Retina (tissue), 1 donor: ENCODE data around the gene ADO.
"Not testable (repeated sequence)": the region's sequence is repeated elsewhere in the genome, so short reads cannot be mapped to it uniquely, and the experiment has no call there.

Experiments
- DNase-seq: peaks from one replicate; pipeline ENCODE4 v3.0.0-alpha.2; 2016

Gene ADO

DNA sequence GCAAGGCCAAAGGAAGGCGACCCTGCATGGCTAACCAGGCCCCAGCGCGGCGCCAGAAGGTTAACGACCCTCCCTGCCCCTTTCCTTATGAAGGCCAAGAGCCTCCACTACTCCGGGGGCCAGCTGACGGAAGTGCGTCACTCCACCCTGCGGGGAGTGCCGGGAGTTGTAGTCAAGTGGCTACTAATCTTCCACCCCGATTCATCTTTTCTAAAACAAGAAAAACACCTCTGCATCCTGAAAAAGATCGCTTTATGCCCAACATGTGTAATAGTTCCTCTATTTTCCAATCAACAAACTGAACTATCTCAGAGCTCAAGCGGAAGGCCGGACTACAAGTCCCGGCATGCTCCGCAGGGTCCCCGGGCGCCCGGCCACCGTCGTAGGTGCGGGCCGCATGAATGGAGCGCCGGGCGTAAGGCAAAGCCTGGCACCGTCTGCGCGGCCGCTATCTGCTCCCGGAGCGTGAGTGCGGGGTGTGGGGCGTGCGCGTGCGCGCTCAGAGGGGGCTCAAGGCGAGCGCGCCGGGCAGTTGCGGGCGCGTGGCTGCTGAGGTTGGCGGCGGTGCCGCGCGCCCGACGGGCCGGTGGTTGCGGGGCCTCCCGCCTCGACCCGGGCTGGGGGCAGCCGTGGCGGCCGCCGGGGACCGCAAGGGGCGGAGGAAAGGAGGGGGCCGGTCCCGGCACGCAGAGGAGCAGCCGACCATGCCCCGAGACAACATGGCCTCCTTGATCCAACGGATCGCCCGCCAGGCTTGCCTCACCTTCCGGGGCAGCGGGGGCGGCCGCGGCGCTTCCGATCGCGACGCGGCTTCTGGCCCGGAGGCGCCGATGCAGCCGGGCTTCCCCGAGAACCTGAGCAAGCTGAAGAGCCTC is at the start of gene ADO:
TSS of gene ADO (plus strand) at position 365 of the 875 bp plus-strand sequence. CDS start at position 705, 340 bp downstream.
- peak; percentile 99 for DNase-seq

DNA sequence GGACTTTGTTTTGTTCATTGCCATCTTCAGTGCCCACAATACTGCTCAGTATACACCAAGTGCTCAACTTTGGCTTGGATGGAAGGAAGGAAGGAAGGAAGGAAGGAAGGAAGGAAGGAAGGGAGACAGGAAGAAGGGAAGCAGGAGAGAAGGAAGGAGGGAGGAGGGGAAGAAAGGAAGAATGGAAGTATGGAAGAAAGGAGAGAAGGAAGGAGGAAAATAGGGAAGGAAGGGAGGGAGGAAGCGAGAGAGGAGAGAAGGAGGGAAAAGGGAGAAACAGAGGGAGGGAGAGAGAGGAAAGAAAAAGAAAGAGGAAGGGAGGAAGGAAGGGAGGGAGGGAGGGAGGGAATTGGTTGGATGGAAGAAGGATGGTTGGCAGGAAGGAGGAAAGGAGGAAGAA is 49.6 kb upstream of the ADO start:
- DNase-seq = no peak

DNA sequence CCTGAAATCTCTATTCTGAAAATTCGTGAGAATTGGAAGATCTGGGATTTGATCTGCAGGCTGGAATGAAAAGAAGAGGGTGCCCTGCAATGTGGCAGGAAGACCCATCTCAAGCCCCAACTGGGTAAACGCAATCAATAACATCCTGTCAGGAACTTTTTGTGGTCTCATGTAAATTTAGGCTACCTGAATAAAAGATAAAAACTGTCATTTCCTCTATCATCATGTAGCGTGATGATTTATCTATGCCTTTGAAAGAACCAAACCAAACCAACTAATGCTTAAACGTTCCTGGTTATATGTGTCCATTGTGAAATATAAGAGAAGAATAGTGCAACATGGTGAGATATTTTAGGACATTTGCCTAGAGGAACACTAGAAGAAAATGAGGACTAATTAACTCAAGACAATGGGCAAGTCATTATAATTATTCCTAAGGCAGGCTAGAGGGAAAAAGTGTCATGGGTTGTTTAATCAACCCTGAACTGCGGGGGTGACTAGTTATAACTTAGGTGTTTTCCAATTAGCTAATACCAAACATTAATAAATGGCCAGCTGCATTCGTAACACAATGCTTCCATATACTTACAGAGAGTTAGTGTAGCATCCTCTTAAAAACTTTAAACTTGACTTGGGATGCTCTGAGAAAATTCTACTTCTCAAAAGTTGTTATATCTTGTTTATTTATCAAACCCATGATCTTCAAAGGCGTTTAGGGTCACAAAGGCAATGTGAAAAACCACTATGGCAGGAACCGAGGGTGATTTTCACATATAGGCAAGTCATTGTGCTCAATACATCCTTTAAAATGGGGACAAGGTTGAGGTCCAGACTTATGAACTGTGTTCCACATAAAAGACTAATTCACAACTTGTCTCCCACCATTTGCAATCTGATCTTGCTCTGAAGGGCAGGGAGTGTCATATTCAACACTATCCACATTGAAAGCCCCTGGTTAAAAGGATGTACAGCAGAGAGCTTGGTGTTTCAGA is 48.6 kb upstream of the ADO start:
- DNase-seq = no peak

DNA sequence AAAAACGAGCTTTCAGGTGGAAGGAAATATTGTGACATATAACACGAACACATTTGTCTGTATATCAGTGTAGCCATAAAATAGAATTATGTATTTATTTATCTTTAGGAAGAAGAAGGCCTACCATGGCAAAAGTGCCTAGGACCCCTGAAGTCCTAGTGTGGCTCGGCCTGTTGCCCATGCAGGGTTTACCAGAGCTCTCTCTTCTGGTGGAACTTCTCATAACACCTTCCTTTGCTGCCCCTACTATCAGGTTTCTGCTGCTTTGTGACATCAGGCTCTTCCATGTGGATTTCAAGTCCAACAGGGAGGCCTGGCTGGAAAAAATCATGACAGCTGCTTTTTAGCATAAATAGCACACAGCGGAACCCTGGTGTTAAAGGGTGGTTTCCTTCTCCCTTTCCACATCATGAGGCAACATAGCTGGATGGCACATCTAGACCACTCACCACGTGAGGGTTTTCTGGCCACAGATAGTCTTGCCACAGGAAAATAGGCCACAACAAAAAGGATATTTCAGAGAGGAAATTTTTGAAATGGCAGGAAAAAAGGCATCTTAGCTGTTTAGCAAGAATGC is 44.8 kb upstream of the ADO start:
- DNase-seq = no peak

DNA sequence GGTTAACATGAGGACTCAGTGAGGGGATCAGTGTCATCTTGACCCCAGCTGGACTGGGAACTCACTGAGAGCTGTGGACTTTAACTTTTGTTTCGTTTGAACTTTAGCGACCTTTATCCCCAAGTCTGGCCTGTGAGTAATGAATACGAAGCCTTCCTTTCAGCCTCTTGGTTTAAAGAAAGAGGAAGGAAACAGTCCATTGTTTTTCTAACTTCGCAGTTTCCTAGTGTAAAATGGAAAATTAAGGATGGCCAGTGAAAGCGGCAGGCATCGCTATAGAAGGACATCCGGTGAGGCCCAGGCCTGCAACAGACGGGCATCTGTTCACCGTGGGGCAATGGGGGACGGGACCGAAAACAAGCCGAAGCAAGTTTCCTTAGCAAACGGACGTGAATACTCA is 44.1 kb upstream of the ADO start:
- DNase-seq = no peak

DNA sequence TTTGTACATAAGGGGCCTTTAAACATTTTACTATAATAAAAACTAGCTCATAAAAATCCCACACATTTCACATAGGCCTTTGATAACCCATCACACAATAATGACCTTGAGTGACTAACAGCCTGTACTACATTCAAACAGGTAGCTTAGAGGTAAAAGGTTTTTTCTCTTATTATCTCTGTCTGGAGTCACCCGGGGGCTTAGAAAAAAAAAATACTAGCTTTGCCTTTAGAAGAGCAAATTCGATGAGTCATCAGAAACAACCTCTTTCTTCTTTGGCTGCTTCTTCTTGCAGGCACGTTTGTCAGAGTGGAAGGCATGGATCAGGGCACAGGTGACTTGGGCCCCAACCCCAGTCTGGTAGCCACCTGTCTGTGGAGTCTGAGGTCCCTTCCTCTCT is 43.4 kb upstream of the ADO start:
- no peak for DNase-seq

DNA sequence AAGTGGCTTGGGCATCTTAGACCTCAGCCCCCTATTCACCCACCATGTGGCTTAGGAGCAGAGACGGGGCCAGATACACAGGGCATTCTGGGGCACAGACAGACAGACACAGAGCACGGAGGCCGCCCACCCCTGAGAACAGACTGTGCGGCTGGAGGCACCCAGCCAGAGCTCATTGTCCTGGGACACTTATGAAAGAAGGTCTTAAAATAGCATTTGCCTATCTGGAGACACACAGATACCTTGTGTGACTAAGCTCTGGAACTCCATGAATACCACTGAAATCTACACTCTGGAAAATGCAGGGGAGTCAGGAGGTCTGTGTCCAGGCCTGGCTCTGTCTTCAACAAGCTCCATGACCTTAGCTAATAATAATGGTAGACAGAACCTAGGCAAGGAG is 41.4 kb upstream of the ADO start:
- DNase-seq = no peak

DNA sequence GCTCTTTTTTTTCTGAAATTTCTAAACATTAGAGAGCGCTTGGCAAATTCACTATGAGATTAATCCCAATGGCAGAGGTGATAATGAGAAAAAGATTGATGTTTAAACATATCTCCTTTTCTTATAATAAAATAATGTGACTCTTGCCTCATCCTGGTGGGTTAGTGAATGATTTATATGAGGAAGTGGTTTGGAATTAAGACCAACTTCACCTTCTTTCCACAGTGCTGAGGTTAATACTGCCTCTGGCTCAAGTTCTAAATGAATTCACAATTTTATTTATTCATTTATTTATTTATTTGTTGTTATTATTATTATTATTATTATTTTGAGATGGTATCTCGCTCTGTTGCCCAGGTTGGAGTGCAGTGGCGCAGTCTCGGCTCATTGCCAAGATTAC is 40.5 kb upstream of the ADO start:
- DNase-seq = no peak

DNA sequence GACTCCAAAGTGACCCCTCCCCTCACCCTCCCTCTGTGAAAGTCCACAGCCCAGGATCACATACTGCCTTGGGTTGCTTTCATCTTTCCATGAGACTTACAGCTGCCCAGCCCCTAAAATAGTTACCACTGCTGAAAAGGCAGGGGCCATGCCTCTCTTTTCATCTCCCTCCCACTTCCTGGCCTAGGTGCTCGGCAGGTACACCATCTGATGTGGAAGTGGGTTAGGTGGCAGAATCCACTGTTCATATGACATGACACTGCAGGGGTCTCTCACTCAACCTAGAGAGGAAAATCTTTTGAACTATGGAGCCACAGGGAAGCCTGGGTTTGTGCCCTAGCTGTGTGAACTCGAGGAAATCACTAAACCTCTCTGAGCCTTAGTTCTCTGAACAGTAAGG is 38.8 kb upstream of the ADO start:
- no peak for DNase-seq

DNA sequence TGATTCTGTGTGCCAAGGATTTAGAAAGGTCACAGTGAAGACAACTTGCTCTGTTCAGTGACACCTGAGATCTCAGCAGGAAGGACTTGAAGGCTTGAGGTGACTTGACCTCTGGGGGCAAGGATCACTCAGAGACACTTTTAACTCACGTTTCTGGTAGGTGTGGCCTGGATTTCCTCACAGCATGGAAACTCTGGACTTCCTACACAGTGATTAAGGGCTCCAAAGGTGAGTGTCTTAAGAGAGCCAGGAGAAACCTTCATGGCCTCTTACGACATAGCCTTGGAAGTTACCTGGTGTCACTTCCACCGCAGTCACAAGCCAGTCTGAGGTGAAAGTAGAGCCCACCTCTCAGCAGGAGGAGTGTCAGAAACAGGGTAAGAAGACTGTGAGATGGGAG is 38.1 kb upstream of the ADO start:
- DNase-seq = no peak

DNA sequence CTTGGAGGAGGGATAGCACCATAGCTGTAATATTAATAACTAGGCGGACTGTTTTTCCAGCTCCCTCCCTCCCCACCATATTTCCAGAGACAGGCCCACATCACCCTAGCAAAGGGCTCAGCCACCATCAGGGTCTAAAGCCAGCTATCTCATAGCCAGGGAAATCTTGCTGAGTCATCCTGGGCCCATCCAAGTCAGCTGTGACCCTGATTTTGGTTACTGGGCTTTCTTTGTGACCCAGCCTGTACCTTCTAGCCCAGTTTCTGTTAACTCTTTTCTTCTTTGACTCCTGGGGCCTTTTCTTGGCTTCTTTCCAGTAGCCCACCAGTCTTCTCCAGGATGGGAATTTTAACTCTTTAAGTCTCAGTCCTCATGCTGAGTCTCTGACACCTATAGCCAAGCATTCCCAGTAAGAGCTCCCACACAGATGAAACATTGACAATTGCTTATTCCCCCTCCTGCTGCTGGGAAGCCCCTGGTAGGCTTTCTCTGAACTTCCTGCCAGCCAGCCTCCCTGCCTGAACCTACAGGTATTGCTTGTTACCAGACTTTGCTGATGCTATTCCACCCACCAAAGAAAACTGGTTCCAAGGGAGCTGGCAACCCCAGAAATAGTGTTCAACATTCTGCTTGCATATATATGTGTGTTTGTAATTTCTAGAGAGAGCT is 34.8 kb upstream of the ADO start:
- no peak for DNase-seq

DNA sequence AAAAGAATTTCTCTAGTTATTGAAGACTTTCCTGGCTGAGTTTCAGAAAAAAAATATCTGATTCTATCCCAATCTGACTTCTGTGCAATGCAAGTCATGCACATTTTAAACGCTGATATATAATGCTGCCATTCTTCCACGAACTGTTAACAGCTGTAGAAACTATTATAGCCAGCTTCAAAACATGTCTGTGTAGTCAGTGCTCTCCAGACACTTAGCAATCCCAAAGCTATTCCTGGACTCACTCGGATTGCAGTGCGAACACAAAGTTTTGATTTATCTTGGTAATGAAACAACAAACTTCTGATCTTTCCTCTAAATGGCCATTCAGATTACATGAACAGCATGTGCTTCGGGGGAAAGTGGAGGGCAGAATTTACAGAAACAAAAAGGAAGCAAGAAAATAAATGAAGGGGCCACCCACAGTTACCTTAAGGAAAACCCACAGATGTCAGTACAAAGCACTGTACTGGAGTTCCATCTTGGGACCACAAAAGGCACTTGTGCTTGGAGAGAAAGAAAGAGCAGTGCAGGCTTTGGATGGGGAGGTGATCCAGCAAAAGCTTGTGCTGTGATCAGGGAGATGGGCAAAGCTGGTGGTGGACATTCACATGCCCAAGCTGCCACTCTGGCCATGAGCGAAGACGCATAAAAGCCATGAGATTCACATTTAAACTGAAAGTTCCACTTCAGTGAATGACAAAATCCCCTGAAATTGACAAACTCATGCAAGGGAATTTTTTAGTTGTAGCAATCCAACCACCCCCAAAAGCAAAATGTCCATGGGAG is 32.1 kb upstream of the ADO start:
- DNase-seq = no peak

DNA sequence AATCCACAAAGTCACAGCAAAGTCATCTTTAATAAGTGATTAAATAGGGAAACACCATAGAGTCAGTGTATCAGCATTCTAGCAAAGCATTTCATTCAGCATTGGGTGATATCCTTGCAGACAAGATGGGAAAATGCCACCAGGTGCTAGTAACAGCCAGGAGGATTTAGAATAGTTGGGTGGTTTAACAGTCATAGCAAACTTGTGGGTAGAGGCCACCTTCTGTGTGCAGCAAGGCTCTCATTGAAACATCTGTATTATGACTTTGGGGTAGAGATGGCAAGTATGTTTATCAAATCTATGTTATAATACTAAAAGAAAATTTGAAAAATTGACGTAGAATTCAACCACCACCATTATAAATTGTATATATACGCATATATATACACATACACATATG is 26.4 kb upstream of the ADO start:
- DNase-seq = no peak

DNA sequence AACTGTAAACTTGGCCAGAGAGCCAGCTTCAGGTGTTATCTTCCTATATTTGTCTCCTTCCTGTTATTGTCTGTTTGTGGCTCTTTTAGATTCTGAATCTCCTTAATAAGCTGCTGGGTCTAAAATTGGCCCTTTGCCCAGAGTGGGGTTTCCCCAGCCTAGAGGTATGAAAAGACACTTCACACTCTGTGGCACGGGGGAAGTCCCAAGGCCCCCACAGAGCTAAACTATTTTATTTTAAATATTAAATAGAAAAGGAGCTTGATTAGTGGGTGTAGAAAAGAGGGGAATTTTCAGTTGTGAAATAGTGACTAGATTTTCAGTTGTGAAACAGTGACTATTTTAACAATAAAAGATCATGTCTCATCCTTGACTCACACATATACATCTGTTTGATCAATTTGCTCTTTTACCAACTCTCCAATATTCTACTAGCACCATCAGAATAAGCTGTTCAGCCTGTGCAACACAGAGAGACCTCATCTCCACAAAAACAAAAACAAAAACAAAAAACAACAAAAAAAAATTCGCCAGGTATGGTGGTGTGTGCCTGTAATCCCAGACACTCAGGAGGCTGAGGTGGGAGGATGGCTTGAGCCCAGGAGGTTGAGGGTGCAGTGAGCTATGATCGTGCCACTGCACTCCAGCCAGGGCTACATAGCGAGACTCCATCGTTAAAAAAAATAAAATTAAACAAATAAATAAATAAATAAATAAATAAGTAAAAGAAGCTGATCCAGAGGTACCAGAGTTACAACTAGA is 24.9 kb upstream of the ADO start:
- DNase-seq = no peak

DNA sequence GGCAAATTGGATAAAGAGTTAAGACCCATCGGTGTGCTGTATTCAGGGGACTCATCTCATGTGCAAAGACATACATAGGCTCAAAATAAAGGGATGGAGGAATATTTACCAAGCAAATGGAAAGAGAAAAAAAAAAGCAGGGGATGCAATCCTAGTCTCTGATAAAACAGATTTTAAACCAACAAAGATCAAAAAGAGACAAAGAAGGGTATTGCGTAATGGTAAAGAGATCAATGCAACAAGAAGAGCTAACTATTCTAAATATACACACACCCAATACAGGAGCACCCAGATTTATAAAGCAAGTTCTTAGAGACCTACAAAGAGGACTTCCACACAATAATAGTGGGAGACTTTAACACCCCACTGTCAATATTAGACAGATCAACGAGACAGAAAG is 20.0 kb upstream of the ADO start:
- DNase-seq = not testable (repeated sequence)

DNA sequence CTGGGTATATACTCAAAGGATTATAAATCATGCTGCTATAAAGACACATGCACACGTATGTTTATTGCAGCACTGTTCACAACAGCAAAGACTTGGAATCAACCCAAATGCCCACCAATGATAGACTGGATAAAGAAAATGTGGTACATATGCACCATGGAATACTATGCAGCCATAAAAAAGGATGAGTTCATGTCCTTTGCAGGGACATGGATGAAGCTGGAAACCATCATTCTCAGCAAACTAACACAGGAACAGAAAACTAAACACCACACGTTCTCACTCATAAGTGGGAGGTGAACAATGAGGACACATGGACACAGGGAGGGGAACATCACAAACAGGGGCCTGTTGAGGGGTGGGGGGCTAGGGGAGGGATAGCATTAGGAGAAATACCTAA is 16.2 kb upstream of the ADO start:
- DNase-seq = not testable (repeated sequence)

DNA sequence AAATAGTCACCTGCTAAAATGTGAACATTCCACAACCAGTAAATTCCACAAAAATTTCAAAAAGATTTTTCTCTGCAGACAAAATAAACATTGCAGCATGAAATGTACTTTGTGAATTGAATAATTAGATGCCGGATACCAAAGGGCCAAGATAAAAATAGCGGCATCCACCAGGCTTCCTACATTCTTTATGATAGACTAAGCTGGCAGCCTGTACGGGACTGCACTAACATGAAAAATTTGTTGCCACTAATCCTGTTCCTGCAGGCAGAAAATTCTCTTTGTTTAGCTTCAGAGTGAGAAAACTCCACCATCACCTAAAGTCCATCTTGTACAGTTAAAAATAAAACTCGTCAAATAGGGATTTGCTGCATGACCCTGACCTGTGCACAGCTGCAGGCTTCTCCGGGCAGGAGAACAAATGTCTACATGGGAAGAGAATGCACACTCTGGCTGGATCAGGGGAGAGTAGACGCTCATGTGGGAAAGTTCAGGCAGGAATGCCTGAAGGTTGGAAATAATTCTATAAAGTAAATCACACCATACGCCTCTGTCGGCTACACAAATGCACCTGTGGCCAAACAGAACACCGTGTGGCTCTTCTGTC is 15.6 kb upstream of the ADO start:
- DNase-seq = no peak

DNA sequence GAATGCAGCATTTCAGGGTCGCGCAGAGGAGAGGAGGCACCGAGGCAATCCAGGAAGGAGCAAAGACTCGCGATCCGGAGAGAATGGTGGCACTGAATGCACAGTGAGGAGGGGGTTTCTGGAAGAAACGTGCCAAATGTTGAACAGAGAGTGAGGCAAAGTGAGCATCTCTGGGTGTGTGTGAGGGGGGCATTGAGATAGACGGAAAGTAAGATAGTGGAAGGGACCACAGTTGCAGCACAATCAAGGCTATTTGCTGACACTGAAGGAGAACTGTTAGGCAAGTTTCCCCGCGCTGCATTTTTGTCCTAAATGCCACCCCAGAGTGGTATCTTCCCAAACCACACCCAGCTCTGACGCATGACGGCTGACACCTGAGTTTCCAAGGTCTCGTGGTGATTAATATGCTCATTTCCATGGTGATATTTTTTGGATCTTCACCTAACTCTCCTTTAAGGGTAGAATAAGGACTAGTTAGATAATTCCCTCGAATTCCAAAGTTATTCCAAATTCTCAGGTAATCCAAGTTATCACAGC is 14.4 kb upstream of the ADO start:
- no peak for DNase-seq

DNA sequence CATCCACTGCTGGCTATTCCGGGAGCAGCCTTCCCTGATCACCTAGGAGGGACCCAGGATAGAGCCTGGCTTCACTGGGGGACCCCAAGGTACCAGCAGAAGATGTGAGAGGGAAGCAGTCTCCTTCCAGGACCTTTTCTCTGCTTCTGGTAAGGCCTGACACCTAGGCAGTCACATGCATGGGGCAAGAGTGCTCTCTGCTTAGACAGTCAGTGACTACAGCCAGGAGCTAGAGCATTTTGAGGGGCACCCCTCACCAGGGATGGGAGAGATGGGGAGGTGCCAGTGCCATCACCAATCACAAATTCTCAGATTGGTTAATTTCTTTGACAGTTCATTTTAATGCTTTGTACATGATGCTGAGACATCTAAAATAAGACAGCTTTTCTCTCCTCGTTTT is 13.9 kb upstream of the ADO start:
- DNase-seq = no peak

DNA sequence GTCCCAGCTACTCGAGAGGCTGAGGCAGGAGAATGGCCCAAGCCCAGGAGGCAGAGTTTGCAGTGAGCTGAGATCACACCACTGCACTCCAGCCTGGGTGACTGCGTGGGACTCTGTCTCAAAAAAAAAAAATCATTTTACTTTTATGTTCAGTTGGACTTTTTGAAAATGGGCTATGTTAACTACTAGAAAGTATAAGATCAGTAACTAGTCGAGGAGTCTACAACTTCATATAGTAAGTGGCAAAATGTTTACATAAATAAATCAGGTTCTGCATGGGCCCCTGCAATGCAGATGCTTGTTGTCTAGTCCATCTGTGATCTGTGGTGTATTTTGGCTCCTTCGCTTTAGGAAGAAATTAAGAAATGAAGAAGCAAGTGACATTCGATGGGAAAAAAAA is 12.3 kb upstream of the ADO start:
- DNase-seq = no peak

DNA sequence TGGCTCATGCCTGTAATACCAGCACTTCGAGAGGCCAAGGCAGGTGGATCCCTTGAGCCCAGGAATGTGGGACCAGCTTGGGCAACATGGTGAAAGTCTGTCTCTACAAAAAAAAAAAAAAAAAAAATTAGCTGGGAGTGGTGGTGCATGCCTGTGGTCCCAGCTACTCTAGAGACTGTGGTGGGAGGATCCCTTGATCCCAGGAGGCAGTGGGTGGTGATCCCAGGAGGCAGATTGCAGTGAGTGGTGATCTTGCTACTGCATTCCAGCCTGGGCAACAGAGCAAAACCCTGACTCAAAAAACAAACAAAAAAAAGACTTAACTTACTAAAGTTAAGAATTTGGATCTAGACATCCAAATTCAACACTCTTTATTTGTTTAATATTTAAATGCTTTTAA is 10.2 kb upstream of the ADO start:
- DNase-seq = no peak
